ENCODE measurements around the gene NUDCD3.

- no peak for TF ChIP-seq CTCF (IDR thresholded peaks at IDR 0.05; ENCODE audit: insufficient read depth, low read depth, low read length)
- TF ChIP-seq EZH2 (IDR thresholded peaks at IDR 0.05; ENCODE audit: insufficient read depth, low read length), result no peak
Measured at GRCh38 chr7:44477938-44478337, 12.5 kb downstream of the NUDCD3 start.
